GM12874 (cell line): ENCODE measurements around the gene LONP1.

Experiments used
- TF ChIP-seq, protein P1 (sequence below): IDR thresholded peaks from 2 replicates; pipeline ENCODE4 v1.5.1; 2011; ENCODE audit warnings: low read depth, mild to moderate bottlenecking, control low read depth, low read length, moderate library complexity; ENCODE audit not compliant: insufficient read depth

Gene LONP1

DNA sequence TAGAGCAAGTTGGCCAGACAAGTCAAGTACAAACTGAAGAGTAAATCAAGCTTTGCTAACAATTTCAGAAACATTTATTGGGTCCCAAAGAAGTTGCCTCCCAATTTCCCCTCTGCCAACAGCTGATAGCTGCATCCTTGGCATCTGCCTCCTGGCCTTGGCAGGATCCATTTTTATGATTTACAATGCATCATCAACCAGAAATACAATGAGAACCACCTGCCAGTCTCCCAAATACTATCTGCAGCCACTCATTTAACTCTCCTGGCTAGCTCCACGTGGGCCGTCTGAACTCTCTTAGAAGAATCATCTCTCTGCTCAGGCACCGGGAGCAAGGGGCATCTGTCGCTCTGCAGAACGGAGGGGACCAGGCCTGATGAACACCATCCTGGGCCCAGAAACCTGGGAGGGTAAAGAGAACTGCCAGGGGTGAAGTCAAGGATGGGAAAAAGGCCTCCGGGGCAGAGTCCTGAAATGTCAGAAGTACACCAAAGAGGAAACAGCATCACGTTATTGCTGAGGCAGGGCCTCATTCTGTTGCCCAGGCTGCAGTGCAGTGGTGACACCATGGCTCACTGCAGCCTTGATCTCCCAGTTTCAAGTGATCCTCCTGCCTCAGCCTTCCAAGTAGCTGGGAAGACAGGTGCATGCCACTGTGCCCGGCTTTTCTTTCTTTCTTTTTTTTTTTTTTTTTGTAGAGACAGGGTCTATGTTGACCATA lies 2.6 kb downstream of the LONP1 start:
- TF ChIP-seq, protein P1, sequence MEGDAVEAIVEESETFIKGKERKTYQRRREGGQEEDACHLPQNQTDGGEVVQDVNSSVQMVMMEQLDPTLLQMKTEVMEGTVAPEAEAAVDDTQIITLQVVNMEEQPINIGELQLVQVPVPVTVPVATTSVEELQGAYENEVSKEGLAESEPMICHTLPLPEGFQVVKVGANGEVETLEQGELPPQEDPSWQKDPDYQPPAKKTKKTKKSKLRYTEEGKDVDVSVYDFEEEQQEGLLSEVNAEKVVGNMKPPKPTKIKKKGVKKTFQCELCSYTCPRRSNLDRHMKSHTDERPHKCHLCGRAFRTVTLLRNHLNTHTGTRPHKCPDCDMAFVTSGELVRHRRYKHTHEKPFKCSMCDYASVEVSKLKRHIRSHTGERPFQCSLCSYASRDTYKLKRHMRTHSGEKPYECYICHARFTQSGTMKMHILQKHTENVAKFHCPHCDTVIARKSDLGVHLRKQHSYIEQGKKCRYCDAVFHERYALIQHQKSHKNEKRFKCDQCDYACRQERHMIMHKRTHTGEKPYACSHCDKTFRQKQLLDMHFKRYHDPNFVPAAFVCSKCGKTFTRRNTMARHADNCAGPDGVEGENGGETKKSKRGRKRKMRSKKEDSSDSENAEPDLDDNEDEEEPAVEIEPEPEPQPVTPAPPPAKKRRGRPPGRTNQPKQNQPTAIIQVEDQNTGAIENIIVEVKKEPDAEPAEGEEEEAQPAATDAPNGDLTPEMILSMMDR = no peak

GRCh38 chr19:5714816-5715215 lies 5.1 kb downstream of the LONP1 start:
- TF ChIP-seq, protein P1 = no peak

DNA sequence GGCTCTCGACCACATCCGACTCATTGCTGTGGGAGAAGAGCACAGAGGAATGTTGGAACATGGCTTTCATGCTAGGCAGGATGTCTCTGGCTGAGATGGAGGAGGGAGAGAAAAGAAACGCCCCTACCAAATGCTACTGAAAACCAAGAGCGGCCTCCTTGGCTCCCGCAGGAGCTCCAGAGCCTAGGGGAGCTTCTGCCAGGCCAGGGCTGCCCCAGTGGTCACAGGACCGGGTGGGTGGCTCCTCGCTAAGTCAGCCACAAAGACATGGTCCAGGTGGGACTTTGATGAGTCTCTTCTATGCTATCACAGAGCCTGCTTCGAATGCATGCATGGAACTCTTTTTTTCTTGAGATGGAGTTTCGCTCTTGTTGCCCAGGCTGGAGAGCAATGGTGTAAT lies 6.7 kb downstream of the LONP1 start:
- TF ChIP-seq, protein P1 = no peak

- TF ChIP-seq, protein P1 = no peak
Observed at GRCh38 chr19:5711713-5712161, 8.2 kb downstream of the LONP1 start.

- TF ChIP-seq, protein P1 = no peak
Observed at GRCh38 chr19:5711025-5711424, 8.9 kb downstream of the LONP1 start.

DNA sequence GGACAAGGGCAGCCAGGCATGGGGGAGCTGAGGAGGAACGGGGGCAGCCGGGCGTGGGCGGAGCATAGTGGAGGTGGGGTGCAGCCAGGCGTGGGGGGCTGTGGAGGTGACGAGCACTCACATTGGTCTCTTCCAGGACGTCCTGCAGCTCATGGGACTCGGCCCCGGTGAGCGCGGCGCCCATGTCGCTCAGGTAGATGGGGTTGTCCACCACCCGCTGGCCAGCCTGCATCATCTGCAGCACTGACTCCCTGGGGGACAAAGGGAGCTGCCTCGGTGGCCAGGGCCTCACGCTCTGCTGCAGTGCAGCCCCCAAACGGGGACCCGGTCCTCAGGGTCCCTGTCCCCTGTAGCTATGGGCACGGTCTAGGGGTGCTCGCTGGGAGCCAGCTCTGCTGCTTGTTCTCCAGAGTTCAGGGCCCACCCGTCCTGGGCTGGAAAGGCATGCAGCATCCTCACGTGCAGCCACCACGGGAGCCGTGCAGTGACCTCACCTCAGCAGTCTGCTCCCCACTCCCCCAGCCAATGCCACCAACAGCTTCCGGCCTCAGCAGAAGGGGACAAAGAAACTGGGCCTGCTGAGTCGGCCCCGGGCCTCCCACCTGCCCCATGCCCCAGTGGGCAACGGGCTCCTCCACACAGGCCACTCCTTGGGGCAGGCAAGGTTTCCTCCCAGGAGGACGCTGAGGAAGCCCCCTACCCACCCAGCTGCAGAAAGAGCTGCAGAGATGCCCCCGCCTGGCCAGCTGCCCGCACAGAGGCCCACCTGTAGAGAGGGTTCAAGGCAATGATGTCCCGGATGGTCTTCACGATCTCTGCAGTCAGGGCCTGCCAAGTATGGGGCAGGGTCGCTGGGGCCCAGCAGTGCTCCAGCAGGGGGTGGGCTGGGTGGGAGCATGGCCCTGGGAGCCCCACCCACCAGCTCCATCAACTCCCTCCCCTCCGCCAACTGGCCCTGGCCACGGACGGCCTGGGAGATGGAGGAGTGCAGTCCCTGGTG lies 12.1 kb downstream of the LONP1 start:
- TF ChIP-seq, protein P1 = no peak

GRCh38 chr19:5706876-5707573 lies 12.9 kb downstream of the LONP1 start:
- TF ChIP-seq, protein P1 = no peak
